Keratinocyte (primary cell): ENCODE results near the gene TAF4. TPM values are rescaled to one million over a fixed set of nuclear protein-coding genes. Genes with fewer than 3 reads are reported as not detected.

ENCODE experiments used
- DNase-seq: peaks from one replicate; pipeline ENCODE4 v3.0.0-alpha.2; 2011; ENCODE audit warnings: low read depth, missing footprints, low spot score
- FAIRE-seq: peaks from 2 replicates; lab custom pipeline; 2011; peaks lifted over from hg19 to GRCh38; lab: Jason Lieb, UNC
- H2AFZ ChIP-seq: 2 replicates; pipeline ENCODE4 v1.6.0; 2012; ENCODE audit warnings: low read length, control low read depth, inconsistent platforms; ENCODE audit not compliant: control insufficient read depth
- H3K27ac ChIP-seq: 2 replicates; pipeline ENCODE4 v1.5.1; 2011; ENCODE audit warnings: low read length; ENCODE audit not compliant: control insufficient read depth, insufficient read depth
- H3K27me3 ChIP-seq: 3 replicates; pipeline ENCODE4 v1.6.0; 2011; ENCODE audit warnings: low read length; ENCODE audit not compliant: control insufficient read depth, insufficient read depth; ENCODE audit errors: extremely low read depth
- H3K36me3 ChIP-seq, 2 experiments: 2 replicates in 1 of 2; 3 replicates in 1 of 2; pipeline ENCODE4 v1.5.1; 2011; ENCODE audit warnings: low read length in 2 of 2, mild to moderate bottlenecking in 1 of 2; ENCODE audit not compliant: control insufficient read depth in 2 of 2, insufficient read depth in 2 of 2; ENCODE audit errors: extremely low read depth in 1 of 2
- H3K4me1 ChIP-seq: 3 replicates; pipeline ENCODE4 v1.5.1; 2011; ENCODE audit warnings: low read length; ENCODE audit not compliant: control insufficient read depth, insufficient read depth; ENCODE audit errors: extremely low read depth
- H3K4me2 ChIP-seq: 3 replicates; pipeline ENCODE4 v1.6.0; 2011; ENCODE audit warnings: low read depth, low read length; ENCODE audit not compliant: control insufficient read depth, insufficient read depth; ENCODE audit errors: extremely low read depth
- H3K4me3 ChIP-seq, 3 experiments: fragments of 200-600 bp in 1 of 3; sonication (generic) in 1 of 3; 2 replicates in 2 of 3; 3 replicates in 1 of 3; pipeline ENCODE4 v1.5.1; 2011 to 2016; ENCODE audit warnings: low read length in 3 of 3, mild to moderate bottlenecking in 3 of 3, control low read depth in 2 of 3, inconsistent platforms in 1 of 3, low read depth in 1 of 3, mixed read lengths in 1 of 3, mixed run types in 1 of 3, moderate library complexity in 1 of 3; ENCODE audit not compliant: control insufficient read depth in 2 of 3, insufficient read depth in 2 of 3; ENCODE audit errors: extremely low read depth in 1 of 3
- H3K79me2 ChIP-seq: 2 replicates; pipeline ENCODE4 v1.6.0; 2012; ENCODE audit warnings: low read length; ENCODE audit not compliant: control insufficient read depth, insufficient read depth
- H3K9ac ChIP-seq: 3 replicates; pipeline ENCODE4 v1.6.0; 2011; ENCODE audit warnings: low read length; ENCODE audit not compliant: control insufficient read depth, insufficient read depth; ENCODE audit errors: extremely low read depth
- H3K9me1 ChIP-seq: 3 replicates; pipeline ENCODE4 v1.6.0; 2011; ENCODE audit warnings: low read length; ENCODE audit not compliant: control insufficient read depth, insufficient read depth; ENCODE audit errors: extremely low read depth
- H3K9me3 ChIP-seq: 2 replicates; pipeline ENCODE4 v1.5.1; 2012; ENCODE audit warnings: low read depth, low read length; ENCODE audit not compliant: control insufficient read depth
- H4K20me1 ChIP-seq: 3 replicates; pipeline ENCODE4 v1.6.0; 2011; ENCODE audit warnings: low read length; ENCODE audit not compliant: control insufficient read depth, insufficient read depth; ENCODE audit errors: extremely low read depth
- EZH2 ChIP-seq: IDR thresholded peaks from one replicate; pipeline ENCODE4 v1.6.1; 2012; ENCODE audit warnings: inconsistent platforms, mild to moderate bottlenecking, low read length, moderate library complexity
- dilution Hi-C: fragments of 300-500 bp; cut with MboI; formaldehyde crosslinking; loops from one replicate; pipeline ENCODE4 v1.7.0; 2020; ENCODE audit warnings: low sequenced_read_pairs; ENCODE audit not compliant: extremely low pct_ligation_motif_present
- polyA plus RNA-seq, 5 experiments: library from polyadenylated mRNA; depleted of rRNA in 3 of 5; stranded (reverse) in 3 of 5; stranded (forward) in 1 of 5; unstranded in 1 of 5; fragments of >200 nt; gene quantifications; 1 replicate in 1 of 5; 2 replicates in 3 of 5; 3 replicates in 1 of 5; pipeline versions ENCODE4 v1.2.1 to v1.2.3, GENCODE V29; 2011 to 2012; ENCODE audit warnings: missing spikeins in 2 of 5, low read depth in 1 of 5, low replicate concordance in 1 of 5
- TF ChIP-seq, protein P1 (sequence below), 3 experiments: IDR thresholded peaks in 1 of 3; conservative IDR thresholded peaks in 1 of 3; optimal IDR thresholded peaks in 1 of 3; 2 replicates in 2 of 3; 3 replicates in 1 of 3; pipeline versions ENCODE3 to v1.5.1; 2011; ENCODE audit warnings: low read length in 3 of 3, mild to moderate bottlenecking in 3 of 3, moderate library complexity in 2 of 3, control low read depth in 1 of 3, inconsistent platforms in 1 of 3; ENCODE audit not compliant: insufficient read depth in 2 of 3; ENCODE audit errors: extremely low read depth in 1 of 3

The TAF4 gene
- polyA plus RNA-seq, 1 donor (not counting 4 experiments of a cell fraction or from before 2014, with no cell fraction given), result 3.3 TPM

DNA sequence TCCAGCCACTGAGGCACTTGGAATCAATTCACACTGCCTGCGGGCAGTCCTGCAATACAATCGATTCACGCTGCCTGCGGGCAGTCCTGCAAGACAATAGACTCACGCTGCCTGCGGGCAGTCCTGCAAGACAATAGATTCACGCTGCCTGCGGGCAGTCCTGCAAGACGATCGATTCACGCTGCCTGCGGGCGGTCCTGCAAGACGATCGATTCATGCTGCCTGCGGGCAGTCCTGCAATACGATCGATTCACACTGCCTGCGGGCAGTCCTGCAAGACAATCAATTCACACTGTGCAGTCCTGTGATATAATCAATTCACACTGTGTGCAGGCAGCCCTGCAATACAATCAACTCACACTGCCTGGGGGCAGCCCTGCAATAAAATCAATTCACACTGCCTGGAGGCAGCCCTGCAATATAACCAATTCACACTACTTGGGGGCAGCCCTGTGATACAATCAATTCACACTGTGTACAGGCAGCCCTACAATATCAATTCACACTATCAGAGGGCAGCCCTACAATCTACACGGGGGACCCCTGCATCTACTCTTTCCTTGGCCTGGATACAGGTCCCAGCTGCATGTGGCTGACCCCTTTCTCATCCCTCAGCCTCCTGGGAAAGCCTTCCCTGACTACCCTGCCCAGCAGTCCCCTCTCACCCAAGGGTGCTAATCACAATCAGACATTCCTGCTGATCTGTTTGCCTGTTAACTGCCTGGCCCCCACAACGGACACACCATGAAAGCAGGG, 10.4 kb downstream of the TAF4 start:
- dilution Hi-C loops, result no loop called here
- no peaks in the 10 kb centered on the region for H3K4me1 ChIP-seq

DNA sequence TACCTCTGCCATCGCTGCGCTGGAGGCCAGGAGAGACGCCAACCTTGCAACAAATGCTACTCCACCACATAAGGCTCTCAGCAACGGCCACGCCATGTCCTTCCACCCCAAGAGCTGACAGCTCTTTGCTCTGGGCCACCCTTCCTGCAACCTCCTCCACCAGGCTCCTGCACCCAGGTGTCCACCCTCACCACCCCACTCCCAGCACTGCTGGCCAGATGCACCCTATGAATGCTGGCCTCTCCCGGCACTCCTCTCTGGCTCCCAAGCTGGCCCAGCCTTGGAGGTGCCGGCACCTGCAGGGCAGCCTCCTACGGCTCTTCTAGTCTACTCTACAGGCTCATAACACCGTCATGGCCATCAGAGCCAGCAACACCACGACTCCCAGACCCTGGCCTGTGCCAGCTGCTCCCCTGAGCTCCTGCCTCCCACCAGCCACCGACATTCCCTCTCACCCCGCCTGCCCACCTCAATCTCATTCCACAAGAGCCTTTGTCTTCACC, 11.2 kb downstream of the TAF4 start:
- peaks cover 0 to 2% of the 10 kb centered on the region in 2 experiments for H3K36me3 ChIP-seq
- H4K20me1 ChIP-seq, result peaks cover 11% of the 10 kb centered on the region
- dilution Hi-C loops, result no loop called here
- peaks cover 76% of the 10 kb centered on the region for H3K79me2 ChIP-seq
- H3K9ac ChIP-seq, result no peak overlapping the region
- no peak overlapping the region for H3K4me3 ChIP-seq
- no peak overlapping the region for H3K27ac ChIP-seq
- H3K9me1 ChIP-seq, result no peaks in the 10 kb centered on the region
- H3K4me1 ChIP-seq, result no peaks in the 10 kb centered on the region
- no peak for TF ChIP-seq EZH2
- TF ChIP-seq, protein P1, sequence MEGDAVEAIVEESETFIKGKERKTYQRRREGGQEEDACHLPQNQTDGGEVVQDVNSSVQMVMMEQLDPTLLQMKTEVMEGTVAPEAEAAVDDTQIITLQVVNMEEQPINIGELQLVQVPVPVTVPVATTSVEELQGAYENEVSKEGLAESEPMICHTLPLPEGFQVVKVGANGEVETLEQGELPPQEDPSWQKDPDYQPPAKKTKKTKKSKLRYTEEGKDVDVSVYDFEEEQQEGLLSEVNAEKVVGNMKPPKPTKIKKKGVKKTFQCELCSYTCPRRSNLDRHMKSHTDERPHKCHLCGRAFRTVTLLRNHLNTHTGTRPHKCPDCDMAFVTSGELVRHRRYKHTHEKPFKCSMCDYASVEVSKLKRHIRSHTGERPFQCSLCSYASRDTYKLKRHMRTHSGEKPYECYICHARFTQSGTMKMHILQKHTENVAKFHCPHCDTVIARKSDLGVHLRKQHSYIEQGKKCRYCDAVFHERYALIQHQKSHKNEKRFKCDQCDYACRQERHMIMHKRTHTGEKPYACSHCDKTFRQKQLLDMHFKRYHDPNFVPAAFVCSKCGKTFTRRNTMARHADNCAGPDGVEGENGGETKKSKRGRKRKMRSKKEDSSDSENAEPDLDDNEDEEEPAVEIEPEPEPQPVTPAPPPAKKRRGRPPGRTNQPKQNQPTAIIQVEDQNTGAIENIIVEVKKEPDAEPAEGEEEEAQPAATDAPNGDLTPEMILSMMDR (optimal IDR thresholded peaks at IDR 0.05 in 1 of 3, IDR thresholded peaks at IDR 0.05 in 1 of 3, conservative IDR thresholded peaks at IDR 0.05 in 1 of 3; ENCODE audit: extremely low read depth in 1 of 3, insufficient read depth in 2 of 3, low read length in 3 of 3), result no peak
- H3K9me3 ChIP-seq, result no peaks in the 10 kb centered on the region
- H2AFZ ChIP-seq, result no peak overlapping the region
- H3K27me3 ChIP-seq, result no peaks in the 10 kb centered on the region
- DNase-seq, result no peak
- no peak for FAIRE-seq
- H3K4me2 ChIP-seq, result no peak overlapping the region

More for the DNA sequence above, 10.4 kb downstream of the TAF4 start:
- Histone ChIP-seq H3K4me3 (no peak overlapping the region), H3K27ac (no peak overlapping the region), H3K9ac (no peak overlapping the region), H4K20me1 (peaks cover 6% of the 10 kb centered on the region), H3K9me1 (no peaks in the 10 kb centered on the region), H2AFZ (no peak overlapping the region), H3K9me3 (no peaks in the 10 kb centered on the region), H3K27me3 (no peaks in the 10 kb centered on the region), H3K36me3 (peaks cover 0 to 3% of the 10 kb centered on the region in 2 experiments), H3K79me2 (peaks cover 76% of the 10 kb centered on the region), H3K4me2 (no peak overlapping the region)
- FAIRE-seq (no peak), DNase-seq (no peak)
- TF ChIP-seq EZH2, result no peak
- TF ChIP-seq, protein P1 (optimal IDR thresholded peaks at IDR 0.05 in 1 of 3, IDR thresholded peaks at IDR 0.05 in 1 of 3, conservative IDR thresholded peaks at IDR 0.05 in 1 of 3; ENCODE audit: extremely low read depth in 1 of 3, insufficient read depth in 2 of 3, low read length in 3 of 3), result no peak
